HCT116 (cell line): Measurements from ENCODE around the gene MRRF. TPM values are rescaled to one million over a fixed set of nuclear protein-coding genes. Genes with fewer than 3 reads are reported as not detected.

Source experiments
- ATAC-seq: fragments of 200-7000 bp; cut with Tn5 transposase; 2 replicates; pipeline ENCODE4 v1.9.1; 2020; ENCODE audit warnings: mild to moderate bottlenecking, moderate library complexity
- BruUV-seq: library from RNA; stranded (reverse); fragments of 400-500 nt; replicated peaks from 2 replicates; lab custom pipeline; 2021; lab: Mats Ljungman, UMichigan
- CTCF ChIA-PET: fragments of 300-600 bp; sonication (Branson Sonifier 250); formaldehyde crosslinking; loops from one replicate; lab custom pipeline; 2021; ENCODE audit warnings: antibody characterized with exemption; lab: Charles Lee
- POLR2A ChIA-PET: fragments of 300-600, 350-600 bp; sonication (Branson Sonifier 250); formaldehyde crosslinking; loops from one replicate; lab custom pipeline; 2021; ENCODE audit warnings: antibody characterized with exemption; lab: Charles Lee
- RAD21 ChIA-PET, 2 experiments: fragments of 300-600 bp; sonication (Branson Sonifier 250); formaldehyde crosslinking; loops; one replicate each; lab custom pipeline; 2023; ENCODE audit warnings: low total read pairs in 2 of 2; ENCODE audit not compliant: uncharacterized antibody in 2 of 2, unreplicated experiment in 2 of 2, low non-redundant PET in 1 of 2; lab: Charles Lee
- DNase-seq: peaks from one replicate; pipeline ENCODE4 v3.0.0-alpha.2; 2010; ENCODE audit warnings: low read depth, low spot score
- H2AFZ ChIP-seq: fragments of 200-600 bp; shearing (Covaris generic), sonication (generic); 2 replicates; pipeline ENCODE4 v1.6.1; 2017; ENCODE audit warnings: low read depth, mixed run types, mixed read lengths, antibody characterized with exemption, low read length; ENCODE audit not compliant: poor library complexity, severe bottlenecking
- H3K27ac ChIP-seq: 2 replicates; pipeline ENCODE4 v1.5.1; 2012; ENCODE audit warnings: low read depth, low read length
- H3K27me3 ChIP-seq: fragments of 200-600 bp; sonication (generic); 2 replicates; pipeline ENCODE4 v1.6.1; 2016; ENCODE audit warnings: mixed run types, low read length, mixed read lengths; ENCODE audit not compliant: insufficient read depth
- H3K36me3 ChIP-seq, 2 experiments: fragments of 200-500 bp in 1 of 2; fragments of 200-600 bp in 1 of 2; sonication (Bioruptor generic) in 1 of 2; sonication (generic) in 1 of 2; 2 replicates each; pipeline versions ENCODE4 v1.5.1 to v1.6.1; 2014 to 2016; ENCODE audit warnings: low read length in 2 of 2, inconsistent platforms in 1 of 2, mixed read lengths in 1 of 2, mixed run types in 1 of 2; ENCODE audit not compliant: insufficient read depth in 2 of 2, control insufficient read depth in 1 of 2
- H3K4me1 ChIP-seq, 2 experiments: fragments of 200-600 bp in 1 of 2; sonication (generic) in 1 of 2; 2 replicates each; pipeline versions ENCODE4 v1.5.1 to v1.6.1; 2012 to 2017; ENCODE audit warnings: low read length in 2 of 2, inconsistent platforms in 1 of 2, mild to moderate bottlenecking in 1 of 2, mixed read lengths in 1 of 2, mixed run types in 1 of 2, moderate library complexity in 1 of 2; ENCODE audit not compliant: insufficient read depth in 2 of 2, control insufficient read depth in 1 of 2
- H3K4me2 ChIP-seq: fragments of 200-600 bp; sonication (generic); 2 replicates; pipeline ENCODE4 v1.6.1; 2017; ENCODE audit warnings: mixed run types, low read length, mixed read lengths
- H3K4me3 ChIP-seq, 2 experiments: fragments of 200-600 bp in 1 of 2; sonication (generic) in 1 of 2; replicated peaks in 1 of 2; 2 replicates each; pipeline ENCODE4 v1.5.1; 2011 to 2016; ENCODE audit warnings: low read length in 2 of 2, control low read depth in 1 of 2, low read depth in 1 of 2, mild to moderate bottlenecking in 1 of 2, mixed read lengths in 1 of 2, mixed run types in 1 of 2
- H3K79me2 ChIP-seq: fragments of 200-600 bp; sonication (generic); 2 replicates; pipeline ENCODE4 v1.6.1; 2017; ENCODE audit warnings: mild to moderate bottlenecking, mixed run types, low read length, moderate library complexity, mixed read lengths; ENCODE audit not compliant: insufficient read depth
- H3K9ac ChIP-seq: fragments of 200-600 bp; sonication (generic); 2 replicates; pipeline ENCODE4 v1.6.1; 2016; ENCODE audit warnings: low read length, mixed read lengths
- H3K9me2 ChIP-seq: fragments of 200-600 bp; sonication (generic), shearing (Covaris generic); 2 replicates; pipeline ENCODE4 v1.6.1; 2017; ENCODE audit warnings: mixed run types, mild to moderate bottlenecking, moderate library complexity; ENCODE audit not compliant: insufficient read depth
- H3K9me3 ChIP-seq, 2 experiments: fragments of 200-500 bp in 1 of 2; fragments of 200-600 bp in 1 of 2; sonication (Bioruptor generic) in 1 of 2; sonication (generic) in 1 of 2; 2 replicates each; pipeline ENCODE4 v1.6.1; 2014 to 2017; ENCODE audit warnings: low read length in 2 of 2, mixed read lengths in 2 of 2, inconsistent platforms in 1 of 2, low read depth in 1 of 2, mild to moderate bottlenecking in 1 of 2, mixed run types in 1 of 2, moderate library complexity in 1 of 2; ENCODE audit not compliant: control insufficient read depth in 1 of 2, insufficient read depth in 1 of 2
- H4K20me1 ChIP-seq: fragments of 200-600 bp; sonication (generic), shearing (Covaris generic); 2 replicates; pipeline ENCODE4 v1.6.1; 2017; ENCODE audit warnings: mixed run types, mild to moderate bottlenecking, moderate library complexity; ENCODE audit not compliant: insufficient read depth
- EGR1 ChIP-seq: IDR thresholded peaks from 2 replicates; pipeline ENCODE4 v1.6.1; 2012; ENCODE audit warnings: low read depth
- FOSL1 ChIP-seq: IDR thresholded peaks from 2 replicates; pipeline ENCODE4 v1.6.1; 2012; ENCODE audit warnings: low read depth
- JUND ChIP-seq: IDR thresholded peaks from 2 replicates; pipeline ENCODE4 v1.6.1; 2012
- MAX ChIP-seq: IDR thresholded peaks from 2 replicates; pipeline ENCODE4 v1.6.1; 2012
- REST ChIP-seq: IDR thresholded peaks from 2 replicates; pipeline ENCODE4 v1.6.1; 2012; ENCODE audit warnings: low read depth
- SP1 ChIP-seq: IDR thresholded peaks from 2 replicates; pipeline ENCODE4 v1.6.1; 2012; ENCODE audit warnings: low read depth
- intact Hi-C: fragments of 100-400 bp; cut with micrococcal nuclease; formaldehyde crosslinking; loops from 2 replicates; pipeline ENCODE4 v1.10.0; 2022
- total RNA-seq: library from RNA; stranded (reverse); gene quantifications from one replicate; pipeline ENCODE4 v1.2.1, GENCODE V29; 2021; ENCODE audit not compliant: unreplicated experiment
- TF ChIP-seq, protein P1 (sequence below): IDR thresholded peaks from 2 replicates; pipeline ENCODE4 v1.6.1; 2012
- TF ChIP-seq, protein P2 (sequence below), 3 experiments: fragments of 200-600 bp in 1 of 3; sonication (generic) in 1 of 3; IDR thresholded peaks in 2 of 3; conservative IDR thresholded peaks in 1 of 3; 2 replicates each; pipeline ENCODE4 v1.5.1; 2012 to 2017; ENCODE audit warnings: low read depth in 2 of 3, low read length in 2 of 3, antibody characterized with exemption in 1 of 3, borderline replicate concordance in 1 of 3, control low read depth in 1 of 3, mild to moderate bottlenecking in 1 of 3, mixed read lengths in 1 of 3, mixed run types in 1 of 3, moderate library complexity in 1 of 3; ENCODE audit not compliant: insufficient read depth in 1 of 3

Gene MRRF
- total RNA-seq, 1 experiment from 2014 or later = 88.6 TPM

DNA sequence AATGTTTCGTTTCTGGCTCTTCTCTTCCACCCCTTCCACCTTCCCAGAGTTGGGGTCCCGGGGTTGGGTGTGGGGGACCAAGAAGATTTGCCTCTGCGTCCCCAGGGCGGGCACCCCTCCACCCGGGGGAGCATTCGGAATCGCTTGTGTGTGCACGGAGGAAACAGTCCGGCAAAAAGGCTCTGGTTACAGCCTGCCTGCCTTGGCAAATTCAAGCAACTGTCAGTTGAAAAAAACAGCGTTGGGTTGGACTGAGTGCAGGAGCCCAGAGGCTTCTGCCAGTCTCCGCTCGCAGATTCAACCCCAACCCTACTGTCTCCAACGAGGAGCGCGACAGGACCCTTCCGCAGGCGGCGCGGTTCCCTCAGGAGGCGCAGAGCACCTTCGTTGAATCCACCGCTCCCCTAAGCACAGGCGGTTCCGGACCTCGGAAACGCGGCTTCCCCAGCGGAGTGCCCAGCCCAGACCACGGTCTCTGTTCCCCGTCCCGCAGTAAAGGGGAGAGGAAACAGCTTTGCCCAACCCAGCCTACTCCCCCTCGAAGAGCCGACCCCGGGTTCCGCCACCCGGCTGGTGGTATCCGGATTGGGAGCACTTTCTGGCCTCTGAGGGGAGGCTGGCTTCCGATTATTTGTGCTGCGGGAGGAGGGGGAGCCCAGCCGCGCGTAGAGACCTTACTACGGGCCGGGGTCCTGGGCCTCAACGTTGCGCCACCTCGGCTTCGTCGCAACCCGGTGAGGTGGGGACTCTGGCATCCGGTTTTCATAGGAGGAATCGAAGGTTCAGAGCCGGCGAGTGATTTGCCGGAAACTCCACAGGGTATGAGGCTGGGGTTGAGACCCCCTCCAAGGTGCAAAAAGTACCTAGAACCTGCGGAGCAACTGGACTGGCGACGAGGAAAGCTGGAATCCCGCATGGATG lies 45.5 kb upstream of the MRRF start:
- Histone ChIP-seq H2AFZ (no peak overlapping the region), H3K27ac (no peak overlapping the region), H3K36me3 (no peaks in the 10 kb centered on the region), H3K9ac (no peak overlapping the region), H3K4me2 (no peak overlapping the region), H3K9me3 (no peaks in the 10 kb centered on the region), H3K4me1 (peaks cover 0 to 12% of the 10 kb centered on the region in 2 experiments; a peak in 2 of 4 replicates), H3K79me2 (no peaks in the 10 kb centered on the region), H3K27me3 (no peaks in the 10 kb centered on the region), H3K9me2 (no peaks in the 10 kb centered on the region), H4K20me1 (no peaks in the 10 kb centered on the region), H3K4me3 (no peak overlapping the region)
- BruUV-seq = no TSS peak
- TF ChIP-seq EGR1 = no peak
- no peak for DNase-seq
- intact Hi-C loops = no loop called here
- POLR2A ChIA-PET = no interaction called here
- no peak for ATAC-seq
- CTCF ChIA-PET = no interaction called here
- RAD21 ChIA-PET = no interaction called here

DNA sequence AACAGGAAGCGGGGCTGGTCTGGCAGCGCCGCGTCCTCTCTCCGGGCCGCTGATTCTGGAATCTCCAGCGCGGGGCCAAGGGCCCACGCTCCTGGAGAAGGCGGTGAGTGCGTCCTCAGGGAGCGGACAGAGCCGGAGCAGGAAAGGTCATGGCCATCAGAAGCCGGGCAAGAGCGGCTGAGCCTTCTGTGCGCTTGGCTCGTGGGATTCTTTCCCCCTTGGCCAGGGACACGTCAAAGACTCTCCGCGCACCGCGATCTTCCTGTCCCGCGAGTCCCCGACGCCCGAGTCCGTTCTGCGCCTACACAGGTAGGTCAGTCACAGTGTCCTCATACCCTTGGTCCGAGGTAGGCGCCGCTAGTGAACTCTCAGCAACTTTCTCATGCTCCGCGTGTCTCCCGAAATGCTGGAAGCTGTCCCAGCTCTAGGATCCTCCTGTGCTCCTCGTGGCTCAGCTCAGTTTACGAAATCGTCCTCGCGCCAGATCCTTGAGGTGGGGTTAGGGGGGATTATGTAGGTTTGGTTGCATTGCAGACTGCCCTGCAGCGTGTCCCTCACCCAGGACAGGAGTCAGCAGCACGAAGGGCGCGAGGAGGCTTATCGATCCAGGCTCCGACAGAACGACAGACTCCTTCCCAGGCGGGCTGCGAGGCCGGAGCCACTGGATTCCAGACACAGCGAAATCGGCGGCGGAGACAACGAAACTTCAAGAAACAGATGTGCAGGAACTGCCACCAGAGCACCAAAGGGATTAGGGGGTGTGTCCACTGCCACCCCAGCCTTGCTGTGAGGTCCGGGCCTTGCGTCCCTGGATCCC lies 44.6 kb upstream of the MRRF start:
- no peak for DNase-seq
- Histone ChIP-seq H3K4me2 (no peak overlapping the region), H3K36me3 (no peaks in the 10 kb centered on the region), H3K27ac (no peak overlapping the region), H3K4me3 (no peak overlapping the region), H3K9ac (no peak overlapping the region), H3K9me2 (no peaks in the 10 kb centered on the region), H2AFZ (no peak overlapping the region), H3K9me3 (no peaks in the 10 kb centered on the region), H4K20me1 (no peaks in the 10 kb centered on the region), H3K79me2 (no peaks in the 10 kb centered on the region), H3K27me3 (no peaks in the 10 kb centered on the region), H3K4me1 (peaks cover 0 to 7% of the 10 kb centered on the region in 2 experiments; a peak in 1 of 4 replicates)
- intact Hi-C loops = no loop called here
- ChIA-PET RAD21 (no interaction called here), CTCF (no interaction called here), POLR2A (no interaction called here)
- BruUV-seq = no TSS peak
- ATAC-seq = no peak
- TF ChIP-seq MAX (no peak), JUND (no peak), FOSL1 (no peak), REST (no peak), SP1 (no peak)
- TF ChIP-seq, protein P1, sequence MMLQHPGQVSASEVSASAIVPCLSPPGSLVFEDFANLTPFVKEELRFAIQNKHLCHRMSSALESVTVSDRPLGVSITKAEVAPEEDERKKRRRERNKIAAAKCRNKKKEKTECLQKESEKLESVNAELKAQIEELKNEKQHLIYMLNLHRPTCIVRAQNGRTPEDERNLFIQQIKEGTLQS = no peak
- TF ChIP-seq, protein P2, sequence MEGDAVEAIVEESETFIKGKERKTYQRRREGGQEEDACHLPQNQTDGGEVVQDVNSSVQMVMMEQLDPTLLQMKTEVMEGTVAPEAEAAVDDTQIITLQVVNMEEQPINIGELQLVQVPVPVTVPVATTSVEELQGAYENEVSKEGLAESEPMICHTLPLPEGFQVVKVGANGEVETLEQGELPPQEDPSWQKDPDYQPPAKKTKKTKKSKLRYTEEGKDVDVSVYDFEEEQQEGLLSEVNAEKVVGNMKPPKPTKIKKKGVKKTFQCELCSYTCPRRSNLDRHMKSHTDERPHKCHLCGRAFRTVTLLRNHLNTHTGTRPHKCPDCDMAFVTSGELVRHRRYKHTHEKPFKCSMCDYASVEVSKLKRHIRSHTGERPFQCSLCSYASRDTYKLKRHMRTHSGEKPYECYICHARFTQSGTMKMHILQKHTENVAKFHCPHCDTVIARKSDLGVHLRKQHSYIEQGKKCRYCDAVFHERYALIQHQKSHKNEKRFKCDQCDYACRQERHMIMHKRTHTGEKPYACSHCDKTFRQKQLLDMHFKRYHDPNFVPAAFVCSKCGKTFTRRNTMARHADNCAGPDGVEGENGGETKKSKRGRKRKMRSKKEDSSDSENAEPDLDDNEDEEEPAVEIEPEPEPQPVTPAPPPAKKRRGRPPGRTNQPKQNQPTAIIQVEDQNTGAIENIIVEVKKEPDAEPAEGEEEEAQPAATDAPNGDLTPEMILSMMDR (IDR thresholded peaks at IDR 0.05 in 2 of 3, conservative IDR thresholded peaks at IDR 0.05 in 1 of 3; ENCODE audit: borderline replicate concordance in 1 of 3, insufficient read depth in 1 of 3, low read depth in 2 of 3, low read length in 2 of 3) = no peak
